ENCODE results near the gene SH2D4B. TPM values are rescaled to one million over a fixed set of nuclear protein-coding genes. Genes with fewer than 3 reads are reported as not detected.

Gene SH2D4B
- total RNA-seq, 1 experiment from 2014 or later, result 0.24 TPM

GRCh38 chr10:80496555-80497172 lies 41.0 kb upstream of the SH2D4B start:
- no TSS peak for BruUV-seq (replicated peaks)
- DNase-seq, result no peak
- peaks cover 97% of the 10 kb centered on the region for H3K79me2 ChIP-seq (ENCODE audit: low read depth)
- no peak for TF ChIP-seq EZH2 (IDR thresholded peaks at IDR 0.05; ENCODE audit: low read depth)
- TF ChIP-seq, protein P1, sequence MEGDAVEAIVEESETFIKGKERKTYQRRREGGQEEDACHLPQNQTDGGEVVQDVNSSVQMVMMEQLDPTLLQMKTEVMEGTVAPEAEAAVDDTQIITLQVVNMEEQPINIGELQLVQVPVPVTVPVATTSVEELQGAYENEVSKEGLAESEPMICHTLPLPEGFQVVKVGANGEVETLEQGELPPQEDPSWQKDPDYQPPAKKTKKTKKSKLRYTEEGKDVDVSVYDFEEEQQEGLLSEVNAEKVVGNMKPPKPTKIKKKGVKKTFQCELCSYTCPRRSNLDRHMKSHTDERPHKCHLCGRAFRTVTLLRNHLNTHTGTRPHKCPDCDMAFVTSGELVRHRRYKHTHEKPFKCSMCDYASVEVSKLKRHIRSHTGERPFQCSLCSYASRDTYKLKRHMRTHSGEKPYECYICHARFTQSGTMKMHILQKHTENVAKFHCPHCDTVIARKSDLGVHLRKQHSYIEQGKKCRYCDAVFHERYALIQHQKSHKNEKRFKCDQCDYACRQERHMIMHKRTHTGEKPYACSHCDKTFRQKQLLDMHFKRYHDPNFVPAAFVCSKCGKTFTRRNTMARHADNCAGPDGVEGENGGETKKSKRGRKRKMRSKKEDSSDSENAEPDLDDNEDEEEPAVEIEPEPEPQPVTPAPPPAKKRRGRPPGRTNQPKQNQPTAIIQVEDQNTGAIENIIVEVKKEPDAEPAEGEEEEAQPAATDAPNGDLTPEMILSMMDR (conservative IDR thresholded peaks at IDR 0.05), result no peak
- H3K27ac ChIP-seq, result peak overlapping the region; percentile 99
- H3K4me2 ChIP-seq, result peak overlapping the region; percentile 80
- H3F3A ChIP-seq (ENCODE audit: insufficient read depth, low read depth), result peaks cover 96% of the 10 kb centered on the region
- POLR2A ChIA-PET (ENCODE audit: unreplicated experiment), result no interaction called here
- CTCF ChIA-PET, result no interaction called here
- intact Hi-C loops (cut with micrococcal nuclease; ENCODE audit: unreplicated experiment), result no loop called here
- no peaks in the 10 kb centered on the region for H3K27me3 ChIP-seq (ENCODE audit: insufficient read depth, low read depth)
- H3K36me3 ChIP-seq (ENCODE audit: low read depth), result peaks cover 40% of the 10 kb centered on the region
- H3K4me3 ChIP-seq, result no peak overlapping the region
- H4K20me1 ChIP-seq (ENCODE audit: insufficient read depth), result 0 out of 2 replicates have a peak, but pooled peaks cover 2% of the 10 kb centered on the region
- H3K4me1 ChIP-seq (replicated peaks; ENCODE audit: insufficient read depth), result peaks cover 91% of the 10 kb centered on the region
- H3K9me3 ChIP-seq (ENCODE audit: insufficient read depth, low read depth), result no peaks in the 10 kb centered on the region
- H3K9me2 ChIP-seq (ENCODE audit: insufficient read depth), result no peaks in the 10 kb centered on the region
- H2AFZ ChIP-seq, result no peak overlapping the region

DNA sequence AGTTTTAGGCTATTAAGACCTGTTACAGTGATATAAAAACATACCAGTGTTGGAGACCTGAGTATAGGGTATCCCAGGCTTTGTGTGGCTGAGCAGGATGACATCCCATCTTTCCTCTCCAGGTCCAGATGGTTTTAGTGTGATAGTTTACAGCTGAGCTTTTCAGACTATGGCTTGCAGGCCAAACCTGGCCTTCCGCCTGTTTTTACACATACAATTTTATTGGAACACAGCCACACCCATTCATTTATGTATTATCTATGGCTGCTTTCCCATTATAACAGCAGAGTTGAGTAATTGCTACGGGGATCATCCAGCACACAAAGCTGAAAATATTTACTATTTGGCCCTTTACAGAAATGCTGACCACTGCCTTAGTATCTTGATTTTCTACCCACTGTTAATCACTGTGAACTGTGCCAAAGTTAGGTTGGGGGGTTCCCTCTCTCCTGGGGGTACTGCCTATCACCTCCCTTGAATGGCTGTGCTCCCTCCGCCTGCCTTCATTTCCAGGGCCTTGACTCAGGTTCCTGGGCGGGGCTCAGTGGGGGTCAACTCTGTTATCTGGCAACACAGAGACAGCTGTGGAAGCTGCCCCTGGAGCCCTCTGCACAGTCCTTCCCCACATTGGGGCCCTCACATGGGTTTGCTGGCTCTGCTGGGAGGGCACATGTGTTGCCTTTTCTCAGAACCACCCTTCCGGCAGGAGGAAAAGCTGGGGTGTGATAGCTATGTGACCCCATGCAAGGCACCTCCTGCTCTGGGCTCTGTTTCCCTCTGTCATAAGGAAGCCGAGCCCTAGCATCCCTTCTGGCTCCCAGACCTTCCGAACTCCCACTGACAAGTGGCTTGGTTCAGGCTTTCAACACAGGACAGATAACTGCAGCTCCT lies 40.3 kb upstream of the SH2D4B start:
- CTCF ChIA-PET, result no interaction called here
- Histone ChIP-seq H3K9me2 (ENCODE audit: insufficient read depth) (no peaks in the 10 kb centered on the region), H3K4me1 (replicated peaks; ENCODE audit: insufficient read depth) (peaks cover 96% of the 10 kb centered on the region), H3K9me3 (ENCODE audit: insufficient read depth, low read depth) (no peaks in the 10 kb centered on the region), H3F3A (ENCODE audit: insufficient read depth, low read depth) (peaks cover 96% of the 10 kb centered on the region), H3K27ac (peak overlapping the region; percentile 99), H3K27me3 (ENCODE audit: insufficient read depth, low read depth) (no peaks in the 10 kb centered on the region), H3K4me3 (no peak overlapping the region), H4K20me1 (ENCODE audit: insufficient read depth) (no peaks in the 10 kb centered on the region), H3K36me3 (ENCODE audit: low read depth) (peaks cover 41% of the 10 kb centered on the region), H3K79me2 (ENCODE audit: low read depth) (peaks cover 97% of the 10 kb centered on the region), H3K4me2 (peak overlapping the region; percentile 80), H2AFZ (no peak overlapping the region)
- no TSS peak for BruUV-seq (replicated peaks)
- no peak for DNase-seq
- intact Hi-C loops (cut with micrococcal nuclease; ENCODE audit: unreplicated experiment), result loop anchor here (1.0 kb wide), 1 partner anchor 26 kb away; no protein-coding TSS in a partner anchor
- TF ChIP-seq, protein P1 (conservative IDR thresholded peaks at IDR 0.05), result no peak
- no peak for TF ChIP-seq EZH2 (IDR thresholded peaks at IDR 0.05; ENCODE audit: low read depth)
- POLR2A ChIA-PET (ENCODE audit: unreplicated experiment), result interaction anchor here (0.5 to 0.7 kb wide), 2 partner anchors 9 to 13 kb away, joined by 3 read pairs; no protein-coding TSS in a partner anchor

DNA sequence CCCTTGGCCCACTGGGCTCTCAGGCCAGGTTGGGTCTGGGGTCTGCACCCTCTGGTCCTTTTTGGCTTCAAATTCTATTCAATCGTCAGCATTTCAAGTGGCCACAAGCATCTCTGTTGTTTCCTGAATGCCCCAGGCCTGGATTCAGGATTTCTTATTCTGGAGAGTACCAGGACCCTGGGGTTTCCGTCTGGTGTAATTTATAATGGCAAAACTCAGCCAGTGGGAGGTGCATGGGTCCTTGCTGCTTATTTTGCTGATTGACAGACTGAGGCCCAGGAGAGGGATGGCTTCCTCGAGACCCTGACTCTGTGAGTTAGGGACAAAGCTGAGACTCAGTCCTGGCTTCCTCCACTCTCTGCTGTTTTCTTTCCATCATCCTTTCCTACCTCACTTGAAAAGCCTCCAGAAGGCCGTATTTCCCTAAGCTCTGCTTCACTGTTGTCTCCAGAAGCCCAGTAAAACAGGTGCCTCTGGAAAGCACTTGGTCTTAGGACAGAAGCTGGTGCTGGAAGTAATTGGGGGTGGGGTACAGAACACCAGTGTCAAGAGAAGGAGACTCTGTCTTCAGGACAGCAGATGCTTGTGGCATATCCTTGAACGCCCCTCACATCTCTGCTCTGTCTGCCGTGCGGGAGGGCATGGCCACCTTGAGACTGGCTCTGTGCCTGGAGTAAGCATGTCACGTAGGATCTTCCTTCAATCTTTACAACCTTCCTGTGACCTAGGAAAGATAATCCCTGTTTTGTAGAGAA lies 39.4 kb upstream of the SH2D4B start:
- no peak for TF ChIP-seq EZH2 (IDR thresholded peaks at IDR 0.05; ENCODE audit: low read depth)
- TF ChIP-seq, protein P1 (conservative IDR thresholded peaks at IDR 0.05), result no peak
- Histone ChIP-seq H3K4me3 (peak overlapping the region; percentile 21; the same call in 1 of the 2 replicates), H3F3A (ENCODE audit: insufficient read depth, low read depth) (peaks cover 96% of the 10 kb centered on the region), H3K9me3 (ENCODE audit: insufficient read depth, low read depth) (no peaks in the 10 kb centered on the region), H3K27ac (peak overlapping the region; percentile 99), H3K4me1 (replicated peaks; ENCODE audit: insufficient read depth) (peaks cover 98% of the 10 kb centered on the region), H3K79me2 (ENCODE audit: low read depth) (peaks cover 97% of the 10 kb centered on the region), H3K27me3 (ENCODE audit: insufficient read depth, low read depth) (no peaks in the 10 kb centered on the region), H3K36me3 (ENCODE audit: low read depth) (peaks cover 40% of the 10 kb centered on the region), H3K9me2 (ENCODE audit: insufficient read depth) (no peaks in the 10 kb centered on the region), H2AFZ (no peak overlapping the region), H3K4me2 (peak overlapping the region; percentile 80), H4K20me1 (ENCODE audit: insufficient read depth) (no peaks in the 10 kb centered on the region)
- intact Hi-C loops (cut with micrococcal nuclease; ENCODE audit: unreplicated experiment), result loop anchor here (1.0 kb wide), 1 partner anchor 27 kb away; no protein-coding TSS in a partner anchor
- ChIA-PET POLR2A (ENCODE audit: unreplicated experiment) (interaction anchor here (0.6 to 1.2 kb wide), 4 partner anchors 8 to 95 kb away, joined by 3 to 5 read pairs (median 4); no protein-coding TSS in a partner anchor), CTCF (interaction anchor here (1.0 kb wide), 1 partner anchor 114 kb away, joined by 3 read pairs; no protein-coding TSS in a partner anchor)
- TSS peak; percentile 30 for BruUV-seq (replicated peaks)
- DNase-seq, result no peak

Measured in PC-9 (cell line).